ENCODE results near the gene TACR1. TPM values are rescaled to one million over a fixed set of nuclear protein-coding genes. Genes with fewer than 3 reads are reported as not detected.
A peak's percentile ranks its signal among the peaks of the same experiment; 100 is the strongest.

TACR1 gene
- total RNA-seq, 6 donors from 2014 or later: 0.46 to 4.2 (median 1.5) TPM; not detected in 1

DNA sequence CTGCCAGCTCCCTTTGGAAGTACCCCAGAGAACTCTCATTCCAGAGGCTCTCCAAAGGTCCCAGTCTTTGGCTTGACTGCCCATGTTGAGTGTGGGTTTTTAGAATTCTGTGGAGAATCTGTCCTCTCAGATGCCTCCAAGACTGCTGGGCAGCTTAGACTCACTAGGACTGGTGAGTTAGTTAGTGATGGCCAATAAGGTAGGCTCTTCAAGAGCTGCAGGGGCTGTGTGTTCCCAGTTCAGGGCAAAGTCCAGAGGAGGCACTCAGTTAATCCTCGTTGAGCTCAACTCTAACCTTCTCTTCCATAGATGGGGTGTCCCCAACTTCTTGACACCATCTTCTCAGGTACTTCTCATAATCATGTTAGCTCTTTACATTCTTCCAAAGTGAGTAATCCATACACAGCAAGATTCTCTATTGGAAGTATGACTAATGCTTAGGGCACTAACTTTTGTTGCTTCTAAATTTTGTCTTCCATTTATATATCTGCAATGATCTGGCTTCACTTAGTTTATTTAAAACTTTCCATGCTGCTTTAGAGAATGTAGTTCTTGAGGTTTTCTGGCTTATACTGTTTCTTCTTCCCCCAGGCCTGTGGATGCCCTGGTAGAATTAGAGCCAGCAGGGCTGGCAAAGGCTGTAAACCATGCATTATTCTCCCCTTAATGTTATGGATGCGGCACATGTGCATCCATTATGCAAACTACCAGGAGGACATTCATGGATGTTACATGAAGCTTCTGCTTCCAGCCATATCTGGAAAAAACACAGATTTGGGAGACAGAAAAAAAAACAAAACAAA, 151.9 kb downstream of the TACR1 start:
- Histone ChIP-seq H3K4me3 (no peak overlapping the region), H3K9me3 (no peaks in the 10 kb centered on the region), H3K27me3 (no peaks in the 10 kb centered on the region), H3K4me1 (peaks cover 0 to 4% (median 2%) of the 10 kb centered on the region in 4 donors), H3K27ac (no peak overlapping the region), H3K36me3 (no peaks in the 10 kb centered on the region)
- TF ChIP-seq POLR2A (IDR thresholded peaks at IDR 0.05) (no peak), POLR2AphosphoS5 (IDR thresholded peaks at IDR 0.05) (no peak), EP300 (IDR thresholded peaks at IDR 0.05) (no peak)
- TF ChIP-seq, protein P1, sequence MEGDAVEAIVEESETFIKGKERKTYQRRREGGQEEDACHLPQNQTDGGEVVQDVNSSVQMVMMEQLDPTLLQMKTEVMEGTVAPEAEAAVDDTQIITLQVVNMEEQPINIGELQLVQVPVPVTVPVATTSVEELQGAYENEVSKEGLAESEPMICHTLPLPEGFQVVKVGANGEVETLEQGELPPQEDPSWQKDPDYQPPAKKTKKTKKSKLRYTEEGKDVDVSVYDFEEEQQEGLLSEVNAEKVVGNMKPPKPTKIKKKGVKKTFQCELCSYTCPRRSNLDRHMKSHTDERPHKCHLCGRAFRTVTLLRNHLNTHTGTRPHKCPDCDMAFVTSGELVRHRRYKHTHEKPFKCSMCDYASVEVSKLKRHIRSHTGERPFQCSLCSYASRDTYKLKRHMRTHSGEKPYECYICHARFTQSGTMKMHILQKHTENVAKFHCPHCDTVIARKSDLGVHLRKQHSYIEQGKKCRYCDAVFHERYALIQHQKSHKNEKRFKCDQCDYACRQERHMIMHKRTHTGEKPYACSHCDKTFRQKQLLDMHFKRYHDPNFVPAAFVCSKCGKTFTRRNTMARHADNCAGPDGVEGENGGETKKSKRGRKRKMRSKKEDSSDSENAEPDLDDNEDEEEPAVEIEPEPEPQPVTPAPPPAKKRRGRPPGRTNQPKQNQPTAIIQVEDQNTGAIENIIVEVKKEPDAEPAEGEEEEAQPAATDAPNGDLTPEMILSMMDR (IDR thresholded peaks at IDR 0.05): no peak
- ATAC-seq (ENCODE audit: low FRiP score in 2 of 2) (no peak), DNase-seq (no peak)
- 83 to 93% methylated on average over 2 of the region's 2 CpGs for WGBS, 2 donors

DNA sequence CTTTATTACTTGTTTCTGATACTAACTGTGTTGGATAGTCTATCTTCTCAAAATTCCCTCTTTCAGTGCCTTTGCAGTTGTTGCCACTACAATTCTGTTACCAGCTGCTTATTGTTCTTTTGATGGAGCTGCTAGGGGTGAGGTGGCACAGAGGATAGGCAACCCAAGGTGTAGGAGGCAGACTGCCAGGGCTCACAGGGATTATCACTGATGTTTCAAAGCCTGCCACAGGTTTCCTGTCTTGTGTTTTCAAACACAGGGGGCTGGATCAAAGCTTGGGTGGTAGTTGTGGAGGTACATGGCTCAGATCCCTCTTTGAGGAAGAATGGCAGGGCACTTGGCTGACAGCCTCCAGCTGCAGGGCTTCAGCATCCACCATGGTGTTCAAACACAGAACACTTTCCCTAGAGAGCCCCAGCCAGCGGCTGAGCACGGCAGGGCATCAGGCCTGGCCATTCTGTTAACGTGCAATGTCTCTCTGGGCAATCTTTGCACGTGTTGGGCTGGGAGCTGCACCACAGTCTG, 153.7 kb downstream of the TACR1 start:
- no peak overlapping the region for H3K27ac ChIP-seq
- no peak overlapping the region for H3K4me3 ChIP-seq
- peaks cover 5 to 10% (median 9%) of the 10 kb centered on the region in 4 donors for H3K4me1 ChIP-seq
- no peaks in the 10 kb centered on the region for H3K9me3 ChIP-seq
- TF ChIP-seq POLR2AphosphoS5 (IDR thresholded peaks at IDR 0.05) (no peak), POLR2A (IDR thresholded peaks at IDR 0.05) (no peak), EP300 (IDR thresholded peaks at IDR 0.05) (no peak)
- TF ChIP-seq, protein P1 (IDR thresholded peaks at IDR 0.05): no peak
- WGBS, 2 donors: 79 to 80% methylated on average over 4 of the region's 4 CpGs
- H3K27me3 ChIP-seq: no peaks in the 10 kb centered on the region
- no peak for ATAC-seq (ENCODE audit: low FRiP score in 2 of 2)
- H3K36me3 ChIP-seq: no peaks in the 10 kb centered on the region
- peak in 1 of 2 donors; percentile 13 for DNase-seq

DNA sequence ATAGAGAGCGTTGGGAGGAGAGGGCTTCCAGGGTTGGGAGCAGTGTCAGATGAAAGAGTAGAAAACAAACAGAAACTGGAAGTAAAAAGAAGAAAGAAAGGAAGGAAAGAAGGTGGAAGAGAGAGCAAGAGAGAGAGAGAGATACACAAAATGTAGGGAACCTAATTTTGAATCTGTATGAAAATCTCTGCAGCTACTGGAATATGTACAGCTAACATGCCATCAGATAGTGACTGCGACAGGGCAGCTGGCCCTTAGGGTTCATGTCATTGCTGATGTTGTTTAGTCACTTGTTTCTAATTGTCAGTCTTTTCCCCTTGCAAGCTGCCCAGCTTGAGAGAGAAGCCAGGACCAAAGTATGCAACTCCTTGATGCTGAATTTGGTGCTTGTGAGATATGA, 155.0 kb downstream of the TACR1 start:
- Histone ChIP-seq H3K36me3 (no peaks in the 10 kb centered on the region), H3K9me3 (no peaks in the 10 kb centered on the region), H3K4me3 (no peak overlapping the region), H3K4me1 (peaks cover 5 to 10% (median 9%) of the 10 kb centered on the region in 4 donors), H3K27ac (no peak overlapping the region), H3K27me3 (no peaks in the 10 kb centered on the region)
- DNase-seq: no peak
- no peak for ATAC-seq (ENCODE audit: low FRiP score in 2 of 2)
- TF ChIP-seq POLR2AphosphoS5 (IDR thresholded peaks at IDR 0.05) (no peak), POLR2A (IDR thresholded peaks at IDR 0.05) (no peak), EP300 (IDR thresholded peaks at IDR 0.05) (no peak)
- TF ChIP-seq, protein P1 (IDR thresholded peaks at IDR 0.05): no peak
- WGBS, 2 donors: 98 to 100% methylated on average over 2 of the region's 2 CpGs

DNA sequence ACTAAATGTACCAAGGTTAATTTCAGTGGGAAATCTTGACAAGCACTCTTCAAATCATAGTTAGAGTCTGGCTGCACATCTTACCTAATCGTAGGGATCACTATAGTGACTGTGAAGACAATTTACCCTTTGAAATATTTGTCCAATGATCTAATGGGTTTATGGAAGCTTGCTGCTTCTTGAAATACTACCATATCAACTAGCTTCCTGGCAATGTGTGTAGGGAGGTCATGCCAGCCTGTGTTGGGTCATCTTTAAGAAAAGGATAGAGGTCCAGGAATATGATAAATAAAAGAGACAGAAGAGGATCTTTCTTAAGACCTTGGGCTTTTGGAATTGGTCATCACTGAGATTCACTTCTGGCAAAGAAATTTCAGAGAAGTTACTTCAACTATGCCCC, 156.5 kb downstream of the TACR1 start:
- Histone ChIP-seq H3K4me3 (no peak overlapping the region), H3K9me3 (no peaks in the 10 kb centered on the region), H3K27me3 (no peaks in the 10 kb centered on the region), H3K36me3 (no peaks in the 10 kb centered on the region), H3K4me1 (peaks cover 5 to 8% (median 7%) of the 10 kb centered on the region in 4 donors), H3K27ac (no peak overlapping the region)
- DNase-seq (no peak), ATAC-seq (ENCODE audit: low FRiP score in 2 of 2) (no peak)
- TF ChIP-seq POLR2A (IDR thresholded peaks at IDR 0.05) (no peak), EP300 (IDR thresholded peaks at IDR 0.05) (no peak), POLR2AphosphoS5 (IDR thresholded peaks at IDR 0.05) (no peak)
- TF ChIP-seq, protein P1 (IDR thresholded peaks at IDR 0.05): no peak
- WGBS, 2 donors: 76 to 80% methylated on average over 1 of the region's 1 CpG
